NCI-H1930 (cell line): ENCODE data around the gene FAM20A.
A peak's percentile ranks its signal among the peaks of the same experiment; 100 is the strongest.

Source experiments
- DNase-seq, 2 experiments: peaks; one replicate each; lab custom pipeline; 2025; lab: John Stamatoyannopoulos, UW

Gene FAM20A

GRCh38 chr17:68608515-68609130, 7.5 kb upstream of the FAM20A start:
- no peak for DNase-seq

- DNase-seq: no peak
These were observed 5.5 kb upstream of the FAM20A start for GRCh38 chr17:68606451-68607307.

- DNase-seq: no peak
These were observed 4.7 kb upstream of the FAM20A start for GRCh38 chr17:68605914-68606313.

- no peak for DNase-seq
These were observed 2.5 kb upstream of the FAM20A start for GRCh38 chr17:68603656-68604055.

GRCh38 chr17:68603027-68603426, 1.9 kb upstream of the FAM20A start:
- DNase-seq: no peak

GRCh38 chr17:68602289-68602688, 1.1 kb upstream of the FAM20A start:
- DNase-seq: no peak

- DNase-seq: no peak
These were observed 560 bp upstream of the FAM20A start for GRCh38 chr17:68601565-68602288.

- peak; percentile 7 to 32 for DNase-seq
These were observed 868 bp downstream of the FAM20A start for GRCh38 chr17:68600067-68600930.

GRCh38 chr17:68599552-68600066, 1.6 kb downstream of the FAM20A start:
- DNase-seq: no peak

GRCh38 chr17:68599091-68599490, 2.1 kb downstream of the FAM20A start:
- DNase-seq: no peak

GRCh38 chr17:68598545-68598961, 2.6 kb downstream of the FAM20A start:
- no peak for DNase-seq

- no peak for DNase-seq
These were observed 3.1 kb downstream of the FAM20A start for GRCh38 chr17:68598074-68598473.

- DNase-seq: no peak
These were observed 4.7 kb downstream of the FAM20A start for GRCh38 chr17:68596411-68596945.

- no peak for DNase-seq
These were observed 5.2 kb downstream of the FAM20A start for GRCh38 chr17:68595986-68596385.

GRCh38 chr17:68595496-68595895, 5.7 kb downstream of the FAM20A start:
- DNase-seq: no peak

GRCh38 chr17:68594552-68594951, 6.6 kb downstream of the FAM20A start:
- DNase-seq: no peak

GRCh38 chr17:68592682-68593641, 8.2 kb downstream of the FAM20A start:
- DNase-seq: no peak

GRCh38 chr17:68592009-68592408, 9.2 kb downstream of the FAM20A start:
- no peak for DNase-seq

GRCh38 chr17:68591583-68591982, 9.6 kb downstream of the FAM20A start:
- DNase-seq: no peak

- no peak for DNase-seq
These were observed 12.1 kb downstream of the FAM20A start for GRCh38 chr17:68589086-68589485.
